CD14-positive monocyte (primary cell): ENCODE results near the gene LUZP1. TPM values are rescaled to one million over a fixed set of nuclear protein-coding genes. Genes with fewer than 3 reads are reported as not detected.
A peak's percentile ranks its signal among the peaks of the same experiment; 100 is the strongest.

Experiments used
- DNase-seq, 3 donors: peaks; one replicate each; pipeline ENCODE4 v3.0.0-alpha.2; 2011 to 2022
- H2AFZ ChIP-seq: 2 replicates; pipeline ENCODE4 v1.6.0; 2012; ENCODE audit warnings: mild to moderate bottlenecking, low read depth, low read length, inconsistent platforms; ENCODE audit not compliant: insufficient read depth, poor library complexity, severe bottlenecking
- H3K27ac ChIP-seq, 2 donors: 1 replicate in 1 of 2; 2 replicates in 1 of 2; pipeline ENCODE4 v1.5.1; 2012 to 2013; ENCODE audit warnings: low read length in 2 of 2, control low read depth in 1 of 2, inconsistent platforms in 1 of 2, low read depth in 1 of 2, mild to moderate bottlenecking in 1 of 2
- H3K27me3 ChIP-seq, 2 donors: one replicate each; pipeline versions ENCODE4 v1.6.0 to v1.6.1; 2011 to 2013; ENCODE audit warnings: low read length in 2 of 2; ENCODE audit not compliant: control insufficient read depth in 2 of 2, insufficient read depth in 2 of 2
- H3K36me3 ChIP-seq, 2 donors: replicated peaks in 1 of 2; 1 replicate in 1 of 2; 2 replicates in 1 of 2; pipeline versions ENCODE4 v1.5.1 to v1.6.1; 2012 to 2013; ENCODE audit warnings: low read length in 2 of 2, control low read depth in 1 of 2, inconsistent platforms in 1 of 2, mild to moderate bottlenecking in 1 of 2; ENCODE audit not compliant: insufficient read depth in 2 of 2, control insufficient read depth in 1 of 2
- H3K4me1 ChIP-seq, 2 donors: 1 replicate in 1 of 2; 2 replicates in 1 of 2; pipeline versions ENCODE4 v1.5.1 to v1.6.1; 2012 to 2013; ENCODE audit warnings: low read length in 2 of 2, control low read depth in 1 of 2, inconsistent platforms in 1 of 2, mild to moderate bottlenecking in 1 of 2, moderate library complexity in 1 of 2; ENCODE audit not compliant: insufficient read depth in 2 of 2, control insufficient read depth in 1 of 2
- H3K4me2 ChIP-seq: replicated peaks from 2 replicates; pipeline ENCODE3; 2012; ENCODE audit warnings: low read length, moderate library complexity, mild to moderate bottlenecking; ENCODE audit not compliant: poor library complexity, severe bottlenecking; ENCODE audit errors: extremely low read depth
- H3K4me3 ChIP-seq, 3 experiments: fragments of 200-600 bp in 1 of 3; sonication (generic) in 1 of 3; replicated peaks in 1 of 3; 1 replicate in 2 of 3; 2 replicates in 1 of 3; pipeline ENCODE4 v1.5.1; 2011 to 2013; ENCODE audit warnings: low read length in 3 of 3, mild to moderate bottlenecking in 3 of 3, control low read depth in 2 of 3, low read depth in 2 of 3, inconsistent platforms in 1 of 3, moderate library complexity in 1 of 3
- H3K79me2 ChIP-seq: 2 replicates; pipeline ENCODE4 v1.6.0; 2012; ENCODE audit warnings: mild to moderate bottlenecking, control low read depth, inconsistent platforms, low read length, moderate library complexity; ENCODE audit not compliant: insufficient read depth
- H3K9ac ChIP-seq: 2 replicates; pipeline ENCODE4 v1.6.0; 2017; ENCODE audit warnings: low read length, mild to moderate bottlenecking; ENCODE audit not compliant: insufficient read depth, poor library complexity, severe bottlenecking
- H3K9me3 ChIP-seq, 2 donors: replicated peaks in 1 of 2; 1 replicate in 1 of 2; 2 replicates in 1 of 2; pipeline versions ENCODE4 v1.5.1 to v1.6.1; 2012 to 2013; ENCODE audit warnings: low read length in 2 of 2, control low read depth in 1 of 2; ENCODE audit not compliant: control insufficient read depth in 1 of 2, insufficient read depth in 1 of 2
- H4K20me1 ChIP-seq: 2 replicates; pipeline ENCODE4 v1.6.0; 2012; ENCODE audit warnings: mild to moderate bottlenecking, low read length, control low read depth, moderate library complexity; ENCODE audit not compliant: insufficient read depth
- H3K27ac Mint-ChIP-seq, 7 donors: one replicate each; pipeline ENCODE4 v1.8.0; 2020; ENCODE audit warnings: mild to moderate bottlenecking in 7 of 7, mixed read lengths in 7 of 7, moderate library complexity in 6 of 7, inconsistent platforms in 2 of 7
- H3K27me3 Mint-ChIP-seq, 3 donors: one replicate each; pipeline ENCODE4 v1.8.0; 2021 to 2022; ENCODE audit warnings: low read depth in 3 of 3, mild to moderate bottlenecking in 3 of 3, mixed read lengths in 3 of 3, moderate library complexity in 3 of 3, inconsistent platforms in 1 of 3
- H3K36me3 Mint-ChIP-seq, 2 donors: one replicate each; pipeline ENCODE4 v1.8.0; 2020; ENCODE audit warnings: mixed read lengths in 2 of 2, inconsistent platforms in 1 of 2, mild to moderate bottlenecking in 1 of 2
- H3K4me1 Mint-ChIP-seq: one replicate; pipeline ENCODE4 v1.8.0; 2020; ENCODE audit warnings: mild to moderate bottlenecking, mixed read lengths
- H3K4me3 Mint-ChIP-seq, 2 donors: one replicate each; pipeline ENCODE4 v1.8.0; 2020; ENCODE audit warnings: mild to moderate bottlenecking in 2 of 2, mixed read lengths in 2 of 2, moderate library complexity in 1 of 2
- H3K9me3 Mint-ChIP-seq, 7 donors: one replicate each; pipeline ENCODE4 v1.8.0; 2020 to 2022; ENCODE audit warnings: mixed read lengths in 7 of 7, mild to moderate bottlenecking in 6 of 7, moderate library complexity in 6 of 7, inconsistent platforms in 2 of 7
- WGBS: methylation state at CpG from one replicate; pipeline ENCODE4 v1.1.5; 2013; ENCODE audit warnings: missing lambda C conversion rate; ENCODE audit not compliant: insufficient coverage; 5-methylcytosine and 5-hydroxymethylcytosine counted together
- intact Hi-C, 2 donors: fragments of 100-400 bp; cut with micrococcal nuclease; formaldehyde crosslinking; loops; one replicate each; pipeline versions ENCODE4 v1.15.0 to v1.15.1; 2023
- polyA plus RNA-seq, 3 donors: library from polyadenylated mRNA; depleted of rRNA in 1 of 3; unstranded in 2 of 3; stranded (reverse) in 1 of 3; fragments of 300-500 nt in 2 of 3; fragments of >200 nt in 1 of 3; fragmentation: Illumina TruSeq in 2 of 3; gene quantifications; 1 replicate in 2 of 3; 2 replicates in 1 of 3; pipeline ENCODE4 v1.2.3, GENCODE V29; 2012 to 2021
- TF ChIP-seq, protein P1 (sequence below): fragments of 200-600 bp; IDR thresholded peaks from one replicate; pipeline ENCODE4 v1.8.0; 2022; ENCODE audit warnings: antibody characterized with exemption, mild to moderate bottlenecking

LUZP1 gene
- polyA plus RNA-seq, 3 donors = 4.4 to 8.7 (median 5.8) TPM

GRCh38 chr1:23100074-23100748 lies 68.4 kb downstream of the LUZP1 start:
- TF ChIP-seq, protein P1, sequence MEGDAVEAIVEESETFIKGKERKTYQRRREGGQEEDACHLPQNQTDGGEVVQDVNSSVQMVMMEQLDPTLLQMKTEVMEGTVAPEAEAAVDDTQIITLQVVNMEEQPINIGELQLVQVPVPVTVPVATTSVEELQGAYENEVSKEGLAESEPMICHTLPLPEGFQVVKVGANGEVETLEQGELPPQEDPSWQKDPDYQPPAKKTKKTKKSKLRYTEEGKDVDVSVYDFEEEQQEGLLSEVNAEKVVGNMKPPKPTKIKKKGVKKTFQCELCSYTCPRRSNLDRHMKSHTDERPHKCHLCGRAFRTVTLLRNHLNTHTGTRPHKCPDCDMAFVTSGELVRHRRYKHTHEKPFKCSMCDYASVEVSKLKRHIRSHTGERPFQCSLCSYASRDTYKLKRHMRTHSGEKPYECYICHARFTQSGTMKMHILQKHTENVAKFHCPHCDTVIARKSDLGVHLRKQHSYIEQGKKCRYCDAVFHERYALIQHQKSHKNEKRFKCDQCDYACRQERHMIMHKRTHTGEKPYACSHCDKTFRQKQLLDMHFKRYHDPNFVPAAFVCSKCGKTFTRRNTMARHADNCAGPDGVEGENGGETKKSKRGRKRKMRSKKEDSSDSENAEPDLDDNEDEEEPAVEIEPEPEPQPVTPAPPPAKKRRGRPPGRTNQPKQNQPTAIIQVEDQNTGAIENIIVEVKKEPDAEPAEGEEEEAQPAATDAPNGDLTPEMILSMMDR = no peak
- 64% methylated on average over 2 of the region's 3 CpGs for WGBS
- H3K36me3 Mint-ChIP-seq = peaks cover 6 to 10% of the 10 kb centered on the region in 2 donors
- peak; percentile 9 to 71 (median 32) for DNase-seq
- H3K36me3 ChIP-seq = peaks cover 0 to under 1% of the 10 kb centered on the region in 2 donors
- H3K4me3 ChIP-seq = no peak overlapping the region
- H3K4me1 ChIP-seq = peaks cover 27 to 40% of the 10 kb centered on the region in 2 donors
- H3K27ac Mint-ChIP-seq = peak overlapping the region in 3 of 7 donors; percentile 41 to 84 (median 43)
- no peaks in the 10 kb centered on the region for H3K79me2 ChIP-seq
- no peaks in the 10 kb centered on the region for H3K9me3 ChIP-seq
- intact Hi-C loops = no loop called here
- peaks cover 37% of the 10 kb centered on the region for H3K4me1 Mint-ChIP-seq
- H3K27ac ChIP-seq = no peak overlapping the region
- no peak overlapping the region for H2AFZ ChIP-seq
- H3K27me3 ChIP-seq = no peaks in the 10 kb centered on the region
- no peak overlapping the region for H3K9ac ChIP-seq
- H3K27me3 Mint-ChIP-seq = peaks cover 0 to 3% (median 0%) of the 10 kb centered on the region in 3 donors
- no peak overlapping the region for H3K4me3 Mint-ChIP-seq
- no peaks in the 10 kb centered on the region for H3K9me3 Mint-ChIP-seq
- peaks cover 14% of the 10 kb centered on the region for H4K20me1 ChIP-seq
- H3K4me2 ChIP-seq = no peak overlapping the region

- H3K4me3 ChIP-seq = no peak overlapping the region
- no peak overlapping the region for H3K4me3 Mint-ChIP-seq
- H3K27ac ChIP-seq = no peak overlapping the region
- H3K27me3 Mint-ChIP-seq = peaks cover 0 to 3% (median 0%) of the 10 kb centered on the region in 3 donors
- WGBS = no CpG with 5 or more reads among the region's 1 CpG
- peaks cover 37% of the 10 kb centered on the region for H3K4me1 Mint-ChIP-seq
- H3K4me2 ChIP-seq = no peak overlapping the region
- no peaks in the 10 kb centered on the region for H3K27me3 ChIP-seq
- H3K27ac Mint-ChIP-seq = no peak overlapping the region
- H4K20me1 ChIP-seq = peaks cover 14% of the 10 kb centered on the region
- H3K36me3 ChIP-seq = peaks cover 0 to 4% of the 10 kb centered on the region in 2 donors
- H3K4me1 ChIP-seq = peaks cover 27 to 40% of the 10 kb centered on the region in 2 donors
- TF ChIP-seq, protein P1 = no peak
- DNase-seq = no peak
- no peaks in the 10 kb centered on the region for H3K9me3 ChIP-seq
- intact Hi-C loops = loop anchor here (2.0 kb wide), 1 partner anchor 86 kb away; no protein-coding TSS in a partner anchor
- H2AFZ ChIP-seq = no peak overlapping the region
- no peaks in the 10 kb centered on the region for H3K79me2 ChIP-seq
- H3K36me3 Mint-ChIP-seq = peaks cover 5 to 9% of the 10 kb centered on the region in 2 donors
- no peaks in the 10 kb centered on the region for H3K9me3 Mint-ChIP-seq
- H3K9ac ChIP-seq = no peak overlapping the region
Measured at GRCh38 chr1:23099171-23099536, 69.5 kb downstream of the LUZP1 start.
